Measurements from ENCODE around the gene GPR62.

Gene GPR62

DNA sequence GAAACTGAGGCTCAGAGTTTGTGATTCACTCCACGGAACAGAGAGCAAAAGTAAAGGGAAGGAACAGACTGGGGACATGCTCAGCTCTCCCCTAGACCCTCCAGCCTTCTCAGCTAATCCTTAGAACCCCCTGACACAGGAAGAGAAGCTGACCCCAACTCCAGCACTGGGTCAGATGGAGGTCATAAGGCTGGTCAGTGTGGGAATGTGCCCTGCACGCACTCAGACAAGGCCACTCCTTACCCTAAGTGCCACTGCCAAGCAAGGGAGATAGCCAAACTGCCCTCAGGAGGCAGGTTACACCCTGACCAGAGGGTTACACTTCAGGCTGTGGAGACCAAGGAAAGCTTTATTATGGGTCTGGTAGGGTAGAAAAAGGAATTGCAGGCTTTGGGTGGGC lies 39.3 kb downstream of the GPR62 start:
- no peak for DNase-seq

DNA sequence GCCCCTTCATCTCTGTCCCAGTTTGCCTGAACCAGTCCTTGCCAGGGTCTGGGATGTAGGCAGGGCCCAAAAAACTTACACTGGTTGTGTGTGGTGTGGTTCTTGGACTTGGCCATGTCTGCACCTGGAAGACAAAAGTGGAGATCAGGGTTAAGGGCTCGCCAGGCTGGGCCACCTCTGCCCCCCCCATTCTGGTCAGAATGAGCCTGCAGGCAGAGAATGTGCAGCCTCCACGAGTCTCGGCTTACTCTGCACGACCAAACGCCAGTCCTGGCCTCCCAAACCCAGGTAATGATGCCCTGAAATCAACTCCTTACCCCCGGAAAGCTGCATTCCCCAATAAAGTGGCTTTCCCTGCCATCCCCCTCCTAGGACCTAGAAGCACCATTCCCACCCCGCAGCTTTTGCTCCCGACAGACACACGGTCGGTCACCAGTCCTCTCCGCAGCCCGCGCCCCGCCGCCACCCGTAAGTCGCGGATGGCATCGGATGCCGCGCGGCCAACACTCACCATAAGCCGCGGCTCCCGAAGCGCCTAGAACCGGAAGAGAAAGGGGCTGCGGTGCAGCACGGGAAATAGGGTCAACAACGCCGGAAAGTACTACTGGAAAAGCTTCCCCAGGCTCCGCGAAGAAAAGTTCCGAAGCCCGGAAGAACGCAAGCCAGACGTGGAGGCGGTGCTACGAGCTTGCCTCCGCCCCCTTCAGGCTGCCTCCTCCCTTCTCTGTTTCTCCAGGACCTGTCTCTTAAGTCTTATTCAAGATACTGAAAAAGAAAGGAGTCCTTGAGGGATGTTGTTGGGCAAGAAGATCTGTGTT lies 40.4 kb downstream of the GPR62 start, which contains the start of gene RPL29:
Gene RPL29 (minus strand): TSS at position 550 of the 818 bp plus-strand sequence. CDS start 434 bp downstream, at position 116.
- DNase-seq: peak; percentile 91

DNA sequence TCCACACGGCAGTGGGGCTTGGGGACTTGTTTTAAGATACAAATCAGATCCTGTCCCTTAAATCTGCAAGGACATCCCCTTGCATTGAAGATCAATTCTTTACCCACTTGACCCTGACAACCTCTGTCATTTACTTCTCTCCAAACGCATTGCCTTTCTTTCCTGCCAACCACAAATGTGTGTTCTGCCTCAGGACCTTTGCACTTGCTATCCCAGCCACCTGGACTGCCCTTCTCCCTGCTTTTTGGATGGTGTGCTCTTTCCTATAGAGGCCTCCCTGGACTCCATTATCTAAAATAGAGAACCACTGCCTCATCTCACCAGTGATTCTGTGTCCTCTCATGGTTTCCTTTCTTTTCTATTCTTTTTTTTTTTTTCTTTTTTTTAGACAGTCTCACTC lies 42.0 kb downstream of the GPR62 start:
- DNase-seq: no peak

DNA sequence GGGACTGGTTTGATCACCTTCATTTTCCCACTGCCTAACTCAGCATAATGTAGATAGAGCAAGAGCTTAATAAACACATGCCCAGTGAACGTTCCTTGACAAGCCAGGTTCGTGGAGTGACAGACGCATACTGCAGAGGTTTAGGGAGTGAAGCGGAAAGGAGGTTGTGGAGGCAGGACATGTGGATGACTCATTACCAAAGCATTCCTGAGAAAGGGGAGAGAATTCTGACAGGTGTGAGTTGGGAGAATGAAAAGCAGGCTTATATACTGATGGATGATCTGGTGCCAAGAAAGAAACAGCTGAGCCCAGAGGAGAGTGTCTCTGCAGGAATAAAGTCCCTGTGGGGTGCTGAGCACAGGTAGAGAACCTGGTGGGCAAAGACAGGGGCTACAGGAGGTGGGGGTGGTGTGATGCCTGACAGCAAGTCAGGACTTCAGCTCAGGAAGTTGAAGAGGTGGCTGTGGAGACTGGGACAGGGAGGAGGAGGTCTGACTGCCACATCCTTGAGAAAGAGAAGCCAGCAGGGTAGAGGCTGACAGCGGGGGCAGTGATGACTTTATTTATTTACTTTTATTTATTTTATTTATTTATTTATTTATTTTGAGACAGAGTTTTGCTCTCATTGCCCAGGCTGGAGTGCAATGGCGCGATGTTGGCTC lies 42.9 kb downstream of the GPR62 start:
- no peak for DNase-seq

DNA sequence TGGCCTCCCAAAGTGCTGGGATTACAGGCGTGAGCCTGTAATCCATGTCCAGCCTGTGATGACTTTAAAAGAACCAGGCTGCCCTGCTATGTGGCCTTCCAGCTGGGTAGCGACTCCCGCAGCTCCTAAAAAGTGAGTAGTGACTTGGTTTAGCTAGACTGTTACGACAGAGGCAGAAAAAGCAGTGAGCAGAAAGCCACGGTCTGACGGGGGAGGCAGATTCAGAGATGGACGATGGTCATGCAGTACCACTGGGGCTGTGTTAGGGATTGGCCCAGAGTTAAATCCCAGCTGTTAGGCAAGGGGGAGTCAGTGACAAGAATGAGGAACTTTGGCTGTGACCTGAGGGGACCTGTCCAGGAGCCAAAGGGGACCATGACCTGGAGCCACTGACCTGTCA lies 43.6 kb downstream of the GPR62 start:
- no peak for DNase-seq

DNA sequence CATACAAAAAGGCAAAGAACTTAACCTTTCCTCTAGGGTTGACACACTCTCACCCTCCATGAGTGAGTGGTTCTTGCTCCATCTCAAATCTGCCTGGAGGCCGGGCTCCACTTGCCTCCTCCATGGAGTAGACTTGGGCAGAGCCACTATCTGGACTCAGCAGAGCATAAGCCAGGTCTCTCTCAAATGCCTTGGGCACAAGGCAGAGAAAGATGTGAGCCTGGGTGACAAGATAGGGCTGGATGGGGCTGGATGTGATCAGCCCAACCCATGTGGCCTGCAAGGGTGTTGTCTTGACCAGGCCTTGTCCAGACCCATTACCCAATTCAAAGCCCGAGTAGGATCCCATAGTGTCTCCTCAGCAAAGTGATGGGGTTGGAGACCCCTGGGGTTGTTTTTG lies 44.7 kb downstream of the GPR62 start:
- no peak for DNase-seq

DNA sequence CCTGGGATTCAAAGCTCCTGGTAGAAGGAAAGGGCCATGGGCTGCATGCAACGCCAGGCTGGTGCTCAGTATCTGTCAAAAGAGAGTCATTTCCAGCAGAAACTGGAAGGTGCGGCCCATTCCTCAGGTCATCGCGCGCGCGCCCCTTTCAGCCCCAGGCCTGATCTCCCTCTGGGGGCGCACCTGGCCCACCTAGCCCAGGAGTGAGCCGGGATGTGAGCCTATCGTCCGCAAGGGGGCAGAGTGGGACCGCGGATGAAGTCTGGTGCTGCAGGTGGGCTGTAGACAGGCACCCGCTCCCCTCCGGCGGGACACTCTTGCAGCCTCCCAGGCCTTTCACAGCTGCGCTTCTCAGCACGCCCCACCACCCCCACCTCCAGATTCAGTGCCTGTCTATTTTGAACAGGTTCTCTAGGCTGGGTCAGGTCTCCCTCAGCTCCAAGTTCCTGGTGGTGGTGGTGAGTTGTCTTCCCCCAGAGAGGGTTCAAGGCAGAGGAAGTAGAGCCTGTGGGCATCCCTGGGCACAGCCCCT lies 46.3 kb downstream of the GPR62 start:
- peak; percentile 93 for DNase-seq

DNA sequence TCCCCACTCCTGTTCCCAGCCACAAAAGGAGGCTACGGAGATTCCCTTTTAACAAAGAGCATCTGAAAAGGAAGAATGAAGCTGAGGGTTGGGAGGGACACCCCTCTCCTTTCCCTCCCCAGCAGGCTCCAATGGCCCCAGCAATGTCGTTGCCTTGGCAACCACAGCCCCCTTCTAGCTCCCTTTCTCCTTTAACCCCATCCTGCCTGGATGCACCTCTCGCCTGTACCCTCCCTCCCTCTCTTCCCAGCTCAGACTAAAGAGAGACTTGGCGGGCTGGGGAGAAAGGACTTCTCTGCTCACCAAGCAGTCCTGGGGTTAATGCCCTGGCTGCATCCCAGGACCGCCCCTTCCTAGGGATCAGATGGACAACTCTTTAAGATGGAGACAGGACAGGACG lies 47.6 kb downstream of the GPR62 start:
- no peak for DNase-seq

DNA sequence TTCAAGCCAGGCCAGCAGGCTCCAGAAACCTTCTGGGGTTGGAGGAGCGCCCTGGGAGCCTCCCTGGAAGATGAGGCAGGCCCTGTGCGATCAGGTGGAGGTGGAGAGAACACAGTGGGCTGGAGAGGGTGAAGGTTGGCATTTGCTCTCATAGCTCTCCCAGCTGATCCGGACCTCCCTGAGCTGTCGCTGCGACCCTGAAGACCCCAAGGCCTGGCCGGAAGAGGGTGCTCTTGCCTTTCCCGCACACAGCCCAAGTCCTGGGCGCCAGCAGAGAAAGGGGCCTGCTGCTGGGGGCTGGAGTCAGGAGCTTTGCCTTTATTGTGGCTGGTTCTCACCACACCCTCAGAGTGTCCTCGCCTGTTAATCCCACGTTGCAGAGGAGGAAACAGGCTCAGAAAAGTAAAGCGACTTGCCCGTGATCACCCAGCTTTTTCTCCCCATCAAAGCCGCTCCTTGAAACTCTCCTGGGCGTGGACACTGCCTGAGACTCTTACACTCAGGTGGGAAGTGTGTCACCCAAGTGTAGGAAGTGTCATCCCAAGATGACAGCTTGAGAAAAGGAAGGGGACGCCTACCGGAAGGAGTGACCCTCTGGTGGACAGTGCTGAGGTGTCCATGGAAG lies 49.1 kb downstream of the GPR62 start:
- no peak for DNase-seq

DNA sequence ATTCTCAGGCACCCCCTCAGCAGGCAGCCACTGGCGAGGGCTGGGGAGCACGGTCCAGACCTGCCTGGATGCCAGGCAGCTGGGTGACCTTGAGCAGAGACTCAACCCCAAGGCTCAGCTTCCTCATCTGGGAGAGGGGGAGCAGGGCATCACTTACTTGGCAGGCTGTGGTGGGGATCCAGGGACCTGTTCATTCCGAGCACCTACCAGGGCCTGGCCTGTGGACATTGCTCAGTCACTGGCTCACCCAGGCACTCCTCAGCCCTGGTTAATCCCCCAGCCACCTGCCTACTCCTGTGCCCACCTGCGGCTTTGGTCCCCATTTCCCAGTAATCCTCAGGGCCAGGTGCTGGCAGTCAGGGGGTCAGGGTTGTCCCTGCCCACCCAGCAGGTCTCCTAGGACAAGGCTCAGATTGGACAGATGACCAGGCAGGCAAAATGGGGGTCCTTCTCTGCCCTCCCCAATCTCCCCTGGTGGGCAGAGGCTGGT lies 49.8 kb downstream of the GPR62 start:
- no peak for DNase-seq

DNA sequence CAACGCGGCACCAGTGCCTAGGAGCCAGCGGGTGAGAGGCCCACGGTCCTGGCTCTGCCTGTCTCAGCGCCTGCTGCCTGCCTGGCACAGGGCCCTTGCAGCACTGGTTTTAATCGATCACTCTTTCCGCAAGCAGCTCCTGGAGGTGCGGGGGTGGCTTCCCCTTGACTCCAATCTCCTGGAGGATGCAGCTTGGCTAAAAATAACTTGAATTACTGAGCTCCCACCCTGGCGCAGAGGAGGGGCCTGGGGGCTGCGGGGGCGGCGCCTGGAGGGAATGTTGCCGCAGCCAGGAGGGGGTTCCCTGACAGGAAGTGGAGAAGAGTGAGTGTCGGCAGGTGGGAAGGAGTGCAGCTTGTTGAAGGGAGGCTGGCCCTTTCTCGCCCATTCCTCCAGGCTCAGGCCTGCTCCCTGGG lies 50.4 kb downstream of the GPR62 start:
- DNase-seq: no peak

DNA sequence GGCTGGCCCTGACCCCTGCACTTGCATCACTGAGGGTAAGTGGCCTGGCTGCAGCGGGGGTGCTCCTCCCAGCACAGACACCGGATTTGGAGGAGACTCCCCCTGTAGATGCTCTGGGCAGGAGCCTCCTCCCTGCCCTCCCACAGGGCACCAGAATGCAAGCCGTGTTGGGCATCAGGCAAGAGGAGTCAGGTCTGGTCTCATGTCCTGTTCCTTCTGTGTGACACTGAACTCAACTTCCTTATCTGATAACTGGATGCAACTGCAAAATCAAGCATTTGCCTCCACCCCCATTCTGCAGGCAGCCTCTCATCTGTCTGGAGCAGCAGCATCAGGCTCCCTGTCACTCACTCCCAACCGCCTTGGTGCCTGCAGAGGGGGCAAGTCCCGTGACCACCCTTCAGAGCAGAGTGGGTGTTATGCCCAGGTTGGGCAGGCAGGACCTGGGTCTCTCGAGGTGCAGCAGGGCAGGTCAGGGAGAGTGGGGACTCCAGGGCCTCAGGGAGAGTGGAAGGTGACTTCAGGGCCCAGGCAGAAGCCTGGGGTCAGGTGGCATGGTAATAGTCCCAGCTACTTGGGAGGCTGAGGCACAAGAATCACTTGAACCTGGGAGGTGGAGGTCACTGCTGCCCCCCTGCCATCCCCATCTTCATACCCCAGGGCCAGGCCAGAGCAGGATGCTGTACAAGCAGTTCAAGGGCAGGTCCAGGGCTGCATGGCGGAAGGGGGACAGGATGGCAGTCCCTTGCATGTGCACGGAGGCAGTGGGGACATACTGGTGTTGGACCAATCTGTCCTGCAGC lies 51.0 kb downstream of the GPR62 start:
- no peak for DNase-seq

DNA sequence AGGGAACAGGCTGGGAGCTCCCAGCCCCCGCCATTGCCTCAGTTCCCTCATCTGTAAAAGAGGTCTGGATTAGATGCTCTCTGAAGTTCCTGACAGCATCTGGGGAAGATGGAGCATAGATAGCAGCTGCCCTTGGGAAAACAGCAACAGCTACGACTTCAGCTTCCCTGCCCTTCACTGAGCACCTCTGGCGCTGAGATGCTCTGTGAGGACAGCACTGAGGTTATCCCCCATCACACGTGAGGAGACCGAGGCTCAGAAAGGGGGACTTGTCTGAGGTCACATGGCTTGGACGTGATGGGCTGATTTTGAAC lies 51.6 kb downstream of the GPR62 start:
- no peak for DNase-seq
